ENCODE data around the gene NBEA.

NBEA gene

DNA sequence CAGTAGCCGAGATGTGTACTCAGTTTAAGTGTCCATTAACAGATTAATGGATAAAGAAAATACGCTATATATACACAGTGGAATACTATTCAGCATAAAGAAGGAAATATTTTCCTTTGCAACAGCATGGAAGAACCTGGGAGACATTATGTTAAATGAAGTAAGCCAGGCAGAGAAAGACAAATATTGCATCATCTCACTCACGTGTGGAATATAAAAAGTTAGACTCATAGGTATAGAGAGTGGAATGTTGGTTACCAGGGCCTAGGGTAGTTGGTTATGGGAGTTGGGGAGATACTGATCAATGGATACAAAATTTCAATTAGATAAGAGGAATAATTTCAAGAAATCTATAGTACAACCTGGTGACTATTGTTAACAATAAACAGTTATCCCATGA lies 324.3 kb downstream of the NBEA start:
- no peak for DNase-seq (ENCODE audit: low read depth in 1 of 2, low spot score in 1 of 2)

DNA sequence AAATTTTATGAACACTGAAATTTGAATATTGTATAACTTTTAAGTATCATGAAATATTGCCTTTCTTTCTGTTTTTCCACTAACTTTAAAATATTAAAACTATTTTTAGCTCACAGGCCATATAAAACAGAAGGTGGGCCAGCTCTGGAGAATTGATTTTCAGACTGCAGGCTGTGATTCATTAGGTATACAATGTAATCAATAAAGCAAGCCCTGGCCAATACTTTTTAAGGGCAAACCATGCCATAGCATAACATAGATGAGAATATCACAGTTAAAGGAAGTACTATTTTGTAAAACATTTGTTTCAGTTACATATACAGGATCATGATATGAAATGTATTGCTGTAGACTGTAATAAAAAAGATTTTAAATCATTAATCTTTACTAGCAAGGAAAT lies 336.8 kb downstream of the NBEA start:
- no peak for DNase-seq (ENCODE audit: low read depth in 1 of 2, low spot score in 1 of 2)

DNA sequence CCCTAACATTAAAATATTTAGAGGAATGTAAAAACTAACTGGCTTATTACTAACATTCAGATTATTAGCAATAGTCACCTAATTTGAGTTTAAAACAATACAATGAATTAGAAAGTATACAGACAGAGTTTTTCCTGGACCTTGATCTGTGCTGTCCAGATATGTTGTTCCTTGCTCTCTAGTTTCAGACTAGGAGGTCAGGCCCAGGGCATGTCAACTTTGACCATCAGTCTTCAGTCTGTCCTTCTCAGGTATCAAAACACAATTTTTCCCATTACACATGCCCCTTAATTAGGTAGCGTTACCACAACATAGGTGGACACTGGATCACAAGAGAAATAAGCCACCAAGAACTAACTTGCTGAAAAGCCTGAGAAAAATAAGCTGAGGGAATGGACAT lies 337.4 kb downstream of the NBEA start:
- DNase-seq (ENCODE audit: low read depth in 1 of 2, low spot score in 1 of 2), result no peak

DNA sequence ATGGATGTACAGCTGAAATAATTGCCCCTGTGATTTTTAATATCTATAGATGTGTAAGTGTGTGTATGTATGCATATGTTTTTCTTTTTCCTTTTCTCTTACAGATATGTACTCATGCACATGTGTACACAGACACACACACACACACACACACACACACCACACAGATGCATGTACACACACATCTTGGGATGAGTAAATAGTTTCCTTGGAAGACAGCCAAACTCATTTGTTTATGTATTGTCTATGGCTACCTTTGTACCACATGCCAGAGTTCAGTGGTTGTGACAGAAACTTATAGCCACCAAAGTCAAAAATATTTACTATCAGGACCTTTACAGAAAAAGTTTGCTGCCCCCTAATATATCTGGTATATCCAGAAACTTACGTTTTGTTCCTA lies 341.8 kb downstream of the NBEA start:
- no peak for DNase-seq (ENCODE audit: low read depth in 1 of 2, low spot score in 1 of 2)

DNA sequence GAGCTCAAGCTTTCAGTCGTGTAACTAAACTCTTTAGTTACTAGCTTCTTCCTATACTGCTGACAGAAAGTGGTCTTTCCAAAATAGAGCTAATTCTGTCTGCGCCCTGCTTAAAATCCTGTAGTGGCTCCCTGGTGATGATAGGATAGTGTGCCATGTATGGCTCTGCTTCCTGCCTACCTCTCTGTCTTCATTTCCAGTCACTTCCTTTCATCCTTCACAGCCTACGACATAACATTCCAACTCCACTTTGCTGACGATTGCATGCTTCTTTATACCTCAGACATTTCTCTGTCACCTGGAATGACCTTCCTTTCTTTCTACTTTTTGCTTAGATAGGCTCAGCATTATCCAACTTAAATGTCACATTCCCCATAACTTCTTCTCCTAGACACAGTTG lies 343.6 kb downstream of the NBEA start:
- no peak for DNase-seq (ENCODE audit: low read depth in 1 of 2, low spot score in 1 of 2)

DNA sequence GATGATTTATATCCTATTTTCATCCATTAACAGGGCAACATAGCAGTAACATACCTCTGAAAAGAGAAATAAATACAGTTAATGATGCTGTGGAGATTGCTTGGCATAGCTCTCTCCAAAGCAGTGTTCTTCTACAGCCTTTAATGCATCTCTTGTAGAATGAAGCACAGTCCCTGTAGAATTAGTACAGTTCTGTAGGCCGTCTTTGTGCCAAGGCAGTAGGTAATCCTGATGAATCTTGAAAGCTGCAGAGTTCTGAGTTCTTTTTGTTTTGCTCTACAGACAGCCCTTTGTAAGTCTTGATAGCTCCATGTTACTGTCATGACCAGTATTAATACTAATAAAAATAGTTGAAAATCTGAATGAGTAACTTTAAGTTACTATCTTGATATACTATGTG lies 350.3 kb downstream of the NBEA start:
- no peak for DNase-seq (ENCODE audit: low read depth in 1 of 2, low spot score in 1 of 2)

DNA sequence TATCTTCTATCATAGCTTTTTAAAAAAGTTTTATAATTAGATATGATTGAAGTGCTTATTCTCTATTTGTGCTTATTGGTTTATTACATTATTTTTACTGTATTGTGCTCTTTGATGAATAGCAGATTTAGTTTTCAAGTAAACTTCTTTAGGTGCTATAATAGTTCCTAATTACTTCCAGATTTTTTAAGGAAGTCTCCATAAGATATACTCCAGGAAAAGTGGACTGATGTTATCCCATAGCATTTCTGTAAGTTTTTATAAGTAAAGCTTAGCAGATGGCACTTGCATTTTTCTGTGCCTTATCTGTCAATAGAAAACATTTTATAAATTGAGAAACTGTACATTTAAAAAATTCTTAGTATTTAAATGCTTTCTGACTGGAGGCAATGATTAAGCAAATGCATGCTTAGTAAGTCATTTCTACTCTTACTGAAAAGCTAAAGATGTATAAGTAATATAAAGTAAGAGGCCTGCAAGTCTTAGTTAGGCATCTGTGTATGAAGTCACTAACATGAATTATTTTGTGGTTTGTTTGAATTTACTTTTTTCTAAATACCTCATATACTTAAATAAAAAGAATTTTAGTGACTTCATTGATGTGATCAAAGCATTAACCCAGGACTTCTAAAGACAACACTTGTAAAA lies 351.6 kb downstream of the NBEA start:
- no peak for DNase-seq (ENCODE audit: low read depth in 1 of 2, low spot score in 1 of 2)

DNA sequence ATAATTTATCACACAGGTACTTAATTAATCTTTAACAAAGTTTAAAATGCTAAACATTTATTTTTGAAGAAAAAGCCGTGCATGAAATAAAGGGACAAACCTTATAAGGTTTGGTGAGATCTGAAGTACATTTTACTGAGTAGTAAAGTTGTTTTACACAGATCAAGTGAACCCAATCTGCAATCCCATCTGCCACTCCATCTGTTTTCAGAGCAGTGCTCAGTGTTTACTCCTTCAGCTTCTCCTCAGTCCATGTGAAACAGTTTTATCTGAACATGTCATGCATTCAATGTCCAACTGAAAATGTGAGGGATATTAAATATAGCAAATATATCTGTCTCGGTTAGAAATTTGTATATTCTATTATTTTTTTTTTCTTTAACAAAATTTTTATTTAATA lies 367.6 kb downstream of the NBEA start:
- DNase-seq (ENCODE audit: low read depth in 1 of 2, low spot score in 1 of 2), result no peak

DNA sequence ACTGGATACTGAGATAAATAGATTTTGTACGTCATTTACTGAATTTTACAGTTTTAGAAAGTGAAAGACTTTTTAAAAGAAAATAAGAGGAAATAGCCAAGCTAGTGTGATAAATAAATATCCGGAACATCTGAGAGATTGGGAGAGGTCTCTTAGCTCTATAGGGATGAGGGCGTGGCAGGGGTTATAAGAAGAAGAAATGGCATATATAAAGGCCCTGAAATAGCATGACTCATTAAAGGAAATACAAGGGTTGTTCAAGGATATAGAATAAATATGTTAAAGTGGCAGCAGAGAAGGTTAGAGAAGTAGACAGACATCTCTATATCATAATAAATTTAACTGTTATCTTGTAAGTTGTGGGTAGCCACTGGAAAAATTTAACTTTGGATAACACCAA lies 390.1 kb downstream of the NBEA start:
- DNase-seq (ENCODE audit: low read depth in 1 of 2, low spot score in 1 of 2), result no peak

DNA sequence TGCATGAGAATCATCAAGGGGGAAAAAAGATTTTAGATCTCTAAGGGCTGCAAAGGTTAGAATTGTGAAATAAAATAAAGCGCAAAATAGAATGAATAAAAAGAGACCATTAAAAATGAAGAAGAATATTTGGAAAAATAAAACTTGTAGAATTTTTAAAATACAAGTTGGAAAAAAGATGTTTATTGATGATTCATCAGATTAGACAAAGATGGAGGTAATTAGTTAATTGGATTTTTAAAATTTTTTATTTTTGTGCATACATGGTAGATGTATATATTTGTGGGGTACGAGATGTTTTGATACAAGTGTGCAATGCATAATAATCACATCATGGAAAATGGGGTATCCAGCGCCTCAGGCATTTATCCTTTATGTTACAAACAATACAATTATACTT lies 391.1 kb downstream of the NBEA start:
- no peak for DNase-seq (ENCODE audit: low read depth in 1 of 2, low spot score in 1 of 2)

DNA sequence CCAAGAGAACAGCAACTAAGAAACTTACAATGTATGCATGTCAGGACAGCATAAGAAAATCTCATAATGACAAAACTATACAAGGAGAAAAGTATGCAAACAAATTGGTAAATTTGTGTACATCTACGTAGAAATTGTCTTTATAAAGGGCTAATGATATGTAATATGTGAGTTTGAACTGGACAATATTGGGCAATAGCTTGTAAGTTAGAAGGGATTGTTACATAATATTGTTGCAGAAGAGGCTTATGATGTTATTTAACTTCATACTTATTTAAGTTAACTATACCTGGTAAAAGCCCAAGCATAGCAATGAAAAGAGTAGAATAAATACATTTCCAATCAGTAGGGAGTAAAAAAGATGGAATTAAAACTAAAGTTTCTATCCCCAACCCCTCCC lies 400.4 kb downstream of the NBEA start:
- DNase-seq (ENCODE audit: low read depth in 1 of 2, low spot score in 1 of 2), result no peak

DNA sequence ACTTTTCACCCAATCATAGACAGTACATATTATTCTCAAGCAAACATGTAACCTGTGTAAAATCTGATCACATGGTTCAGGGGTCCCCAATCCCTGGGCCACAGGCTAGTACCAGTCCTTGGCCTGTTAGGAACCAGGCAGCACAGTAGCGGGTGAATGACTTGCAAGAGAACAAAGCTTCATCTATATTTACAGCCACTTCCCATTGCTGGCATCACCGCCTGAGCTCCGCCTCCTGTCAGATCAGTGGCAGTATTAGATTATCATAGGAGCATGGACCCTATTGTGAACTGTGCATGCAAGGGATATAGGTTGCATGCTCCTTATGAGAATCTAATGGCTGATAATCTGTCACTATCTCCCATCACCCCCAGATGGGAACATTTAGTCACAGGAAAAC lies 401.3 kb downstream of the NBEA start:
- DNase-seq (ENCODE audit: low read depth in 1 of 2, low spot score in 1 of 2), result no peak

DNA sequence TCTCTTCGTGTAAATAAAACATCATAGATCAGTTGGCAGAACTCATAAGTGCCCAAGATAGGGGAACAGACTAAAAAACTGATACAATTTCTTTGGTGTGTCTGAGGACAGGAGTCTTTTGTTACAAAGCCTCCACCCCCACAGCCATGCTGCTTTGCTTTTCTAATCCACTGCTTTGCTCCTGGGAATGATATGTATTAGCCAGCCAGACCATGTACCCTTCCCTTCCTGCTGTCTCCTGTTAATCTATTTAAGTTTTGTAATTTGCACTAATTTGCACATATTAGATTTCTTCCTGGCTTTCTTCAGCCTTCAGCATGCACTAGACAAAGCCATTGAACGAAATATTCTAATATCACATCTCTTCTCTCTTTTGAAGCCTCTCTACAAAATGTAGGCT lies 403.9 kb downstream of the NBEA start:
- no peak for DNase-seq (ENCODE audit: low read depth in 1 of 2, low spot score in 1 of 2)

DNA sequence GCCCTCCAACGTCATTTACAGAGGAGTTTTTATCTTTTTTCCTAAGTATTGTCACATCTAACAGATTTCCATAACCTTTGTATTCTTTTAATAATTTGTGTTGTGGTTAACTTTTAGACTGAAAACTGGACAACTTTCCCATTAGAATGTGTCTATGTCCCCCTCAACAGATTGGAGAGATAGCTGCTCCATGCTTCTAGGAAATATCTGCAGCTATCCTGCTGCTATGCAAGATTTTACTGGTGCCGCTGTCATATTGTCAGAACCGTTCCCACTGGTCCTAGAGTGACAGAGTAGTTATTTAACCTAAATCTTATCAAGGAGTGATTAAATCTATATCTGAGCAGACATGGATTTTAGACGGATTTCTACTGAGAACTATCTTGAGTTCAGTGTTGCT lies 404.4 kb downstream of the NBEA start:
- DNase-seq (ENCODE audit: low read depth in 1 of 2, low spot score in 1 of 2), result no peak

DNA sequence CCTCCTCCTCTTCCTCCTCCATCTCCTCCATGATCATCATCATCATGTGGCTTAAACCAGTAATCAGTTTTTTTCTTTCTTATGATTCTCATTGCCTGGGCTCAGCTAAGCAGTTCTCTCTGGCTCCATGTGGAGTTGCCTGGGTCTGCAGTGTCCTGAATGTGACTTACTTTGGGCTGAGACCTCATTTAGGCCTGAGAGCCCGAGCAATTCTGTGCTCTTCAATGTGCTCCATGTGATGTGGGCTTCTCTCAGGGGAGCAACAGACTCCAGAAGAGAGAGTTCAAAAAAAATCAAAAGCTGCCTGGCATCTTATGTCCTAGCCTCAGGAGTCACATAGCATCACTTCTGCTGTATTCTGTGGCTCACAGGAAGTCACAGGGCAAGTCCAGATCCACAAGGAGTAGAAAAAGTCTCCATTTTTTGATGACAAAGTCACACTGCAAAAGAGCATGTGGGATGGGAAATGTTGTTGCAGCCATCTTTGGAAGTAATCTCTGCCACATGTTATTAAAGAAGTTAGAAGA lies 405.7 kb downstream of the NBEA start:
- no peak for DNase-seq (ENCODE audit: low read depth in 1 of 2, low spot score in 1 of 2)

DNA sequence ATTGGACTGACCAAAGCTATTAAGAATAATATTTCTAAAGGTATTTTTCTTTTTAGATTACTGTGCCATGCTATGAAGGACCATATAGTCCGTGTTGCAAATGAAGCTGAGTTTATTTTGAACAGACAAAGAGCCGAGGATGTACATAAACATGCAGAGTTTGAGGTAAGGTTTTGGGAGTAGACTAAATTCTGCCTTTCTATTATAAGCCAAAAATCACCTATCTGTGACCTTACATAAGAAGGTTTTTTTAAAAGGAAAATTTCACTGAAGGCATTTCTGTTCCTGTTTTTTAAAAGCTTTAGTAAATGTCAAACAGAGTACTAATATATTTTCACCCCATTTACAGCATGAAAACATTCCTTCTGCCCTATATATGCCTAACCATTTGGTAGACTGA lies 407.0 kb downstream of the NBEA start:
- no peak for DNase-seq (ENCODE audit: low read depth in 1 of 2, low spot score in 1 of 2)

DNA sequence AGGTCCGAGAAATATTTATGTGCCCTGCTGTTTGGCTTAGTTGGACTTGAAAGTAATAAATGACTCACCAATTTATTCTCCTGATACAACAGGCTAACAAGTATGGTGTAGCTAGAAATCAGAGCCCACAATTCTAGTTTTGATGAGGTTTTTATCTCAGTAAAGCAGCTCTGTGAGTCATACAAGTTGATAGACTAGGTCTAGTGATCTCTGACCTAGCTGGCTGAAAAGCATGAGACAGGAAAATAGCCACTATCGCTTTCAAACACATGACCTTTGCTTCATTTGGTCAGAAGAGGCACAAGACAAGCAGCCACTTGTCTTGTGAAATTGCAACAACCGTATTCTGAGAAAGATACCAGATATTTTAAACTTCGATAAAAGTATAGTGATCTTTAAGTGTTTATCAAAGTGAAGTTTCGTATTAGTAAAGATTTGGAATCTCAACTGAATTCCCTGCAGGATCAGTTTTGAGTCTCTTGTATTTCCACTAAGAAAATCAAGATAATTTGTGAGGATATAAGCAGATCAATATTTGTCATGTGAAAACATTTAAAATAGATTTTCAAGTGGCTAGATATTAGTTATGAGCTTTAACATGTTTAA lies 407.7 kb downstream of the NBEA start:
- DNase-seq (ENCODE audit: low read depth in 1 of 2, low spot score in 1 of 2), result no peak

DNA sequence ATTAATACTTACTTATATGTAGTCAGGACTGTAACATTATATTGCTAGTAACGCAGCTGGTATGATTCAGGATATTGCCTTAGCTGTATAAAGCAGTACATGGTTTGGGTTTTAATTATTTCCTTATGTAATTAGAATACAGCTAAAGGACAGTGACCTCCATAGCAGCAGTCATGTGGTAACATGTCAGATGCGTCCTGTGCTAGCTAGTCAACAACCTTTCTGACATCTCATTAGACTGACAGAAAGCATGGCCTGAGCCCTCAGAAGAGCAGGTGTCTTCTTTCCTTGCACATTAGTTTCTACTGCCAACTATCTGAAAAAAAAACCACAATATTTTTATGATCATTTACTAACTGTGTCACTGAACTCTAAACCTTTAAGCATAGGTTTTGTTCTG lies 412.2 kb downstream of the NBEA start:
- no peak for DNase-seq (ENCODE audit: low read depth in 1 of 2, low spot score in 1 of 2)

DNA sequence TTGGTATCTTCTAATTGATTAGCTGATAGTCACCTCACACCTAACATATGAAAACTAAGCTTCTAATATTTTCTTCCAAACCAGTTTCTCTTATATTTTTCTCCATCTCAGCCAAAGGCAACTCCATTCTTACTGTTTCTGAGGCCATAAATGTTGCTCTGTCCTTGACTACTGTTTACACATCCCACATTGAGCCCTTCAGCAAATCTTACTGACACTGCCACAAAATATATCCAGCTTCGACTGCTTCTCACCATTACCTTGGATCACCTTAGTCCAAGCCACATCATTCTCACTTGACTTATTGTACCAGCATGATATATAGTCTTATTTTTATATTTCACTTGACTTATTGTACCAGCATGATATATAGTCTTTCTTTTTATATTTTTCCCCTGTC lies 412.8 kb downstream of the NBEA start:
- DNase-seq (ENCODE audit: low read depth in 1 of 2, low spot score in 1 of 2), result no peak

DNA sequence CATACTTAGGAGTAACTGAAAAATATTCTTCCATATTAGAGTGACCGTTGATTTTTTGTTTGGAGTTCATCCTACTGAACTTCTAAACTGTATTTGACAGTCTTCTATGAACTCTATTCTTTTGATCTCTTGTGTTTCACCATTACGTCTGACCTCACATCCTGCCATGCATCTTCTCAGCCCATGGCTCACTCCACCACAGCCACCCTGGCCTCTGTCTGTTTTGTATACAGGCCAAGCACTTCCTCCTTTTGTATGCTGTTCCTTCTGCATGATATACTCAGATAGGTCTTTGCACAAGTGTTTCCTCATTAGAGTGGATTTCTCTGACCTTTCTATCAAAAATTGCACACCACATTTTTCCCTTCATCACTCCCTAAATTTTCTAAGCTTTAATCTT lies 414.5 kb downstream of the NBEA start:
- DNase-seq (ENCODE audit: low read depth in 1 of 2, low spot score in 1 of 2), result no peak

DNA sequence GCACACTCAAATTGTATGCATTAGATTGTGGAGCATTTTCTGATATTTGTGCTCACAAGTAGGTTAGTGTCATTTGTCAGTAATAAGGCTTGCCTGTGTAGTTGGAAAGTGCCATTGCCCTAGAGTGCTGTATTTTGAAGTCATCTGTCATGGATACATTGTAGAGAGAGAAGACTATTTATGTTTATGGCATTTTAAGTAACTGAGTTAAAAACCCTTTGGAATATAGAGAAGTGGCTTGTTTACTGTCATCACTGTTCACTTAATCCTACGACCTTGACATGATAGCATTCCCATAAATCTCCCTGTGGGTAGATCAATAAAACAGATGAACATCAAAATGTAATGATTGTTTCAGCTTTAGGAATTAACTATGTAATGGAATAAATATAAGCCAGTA lies 423.8 kb downstream of the NBEA start:
- no peak for DNase-seq (ENCODE audit: low read depth in 1 of 2, low spot score in 1 of 2)

DNA sequence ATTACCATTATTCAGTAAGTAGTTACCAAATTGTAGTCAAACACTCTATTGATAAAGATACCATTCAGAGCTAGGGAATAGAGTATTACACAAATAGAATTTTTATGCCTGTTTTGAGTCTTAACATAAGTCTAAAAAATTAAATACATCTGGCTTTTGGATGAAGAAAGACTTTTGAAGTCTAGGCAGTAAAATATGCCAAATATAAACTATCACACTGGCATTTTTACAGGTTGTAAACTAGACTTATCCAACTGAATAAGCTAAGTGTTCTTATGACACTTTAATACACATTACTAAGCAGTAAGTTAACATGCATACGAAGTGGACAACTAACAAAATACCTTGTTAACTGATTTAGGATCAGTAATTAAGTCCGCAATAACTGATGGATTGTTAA lies 425.5 kb downstream of the NBEA start:
- DNase-seq (ENCODE audit: low read depth in 1 of 2, low spot score in 1 of 2), result no peak

DNA sequence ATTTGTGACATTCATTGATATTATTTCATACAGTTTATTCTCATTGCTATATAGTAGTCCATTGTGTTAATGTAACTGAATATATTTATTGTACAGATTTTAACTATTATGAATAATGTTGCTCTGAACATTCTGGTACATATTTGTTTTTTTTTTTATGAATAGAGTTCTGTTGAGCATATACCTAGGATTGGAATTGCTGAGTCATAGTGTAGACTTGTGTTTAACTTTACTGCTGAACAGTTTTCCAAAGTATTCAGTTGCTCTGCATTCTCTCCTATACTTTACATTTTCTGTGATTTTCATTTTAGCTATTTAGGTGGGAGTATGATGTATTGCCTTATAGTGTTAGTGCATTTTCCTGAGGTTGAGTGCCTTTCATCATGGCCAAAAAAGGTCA lies 436.9 kb downstream of the NBEA start:
- DNase-seq (ENCODE audit: low read depth in 1 of 2, low spot score in 1 of 2), result no peak
